K562 (cell line): ENCODE measurements around the gene SP6. TPM values are rescaled to one million over a fixed set of nuclear protein-coding genes. Genes with fewer than 3 reads are reported as not detected.

Source experiments
- CBX5 ChIP-seq: IDR thresholded peaks from 2 replicates; pipeline ENCODE4 v1.6.1; 2014; ENCODE audit warnings: low read depth, borderline replicate concordance
- HNRNPUL1 ChIP-seq: fragments of 200-400 bp; formaldehyde crosslinking; IDR thresholded peaks from 2 replicates; pipeline ENCODE4 v1.6.1; 2017; ENCODE audit warnings: low read length
- ZBTB40 ChIP-seq, 2 experiments: fragments of 450-650 bp in 1 of 2; sonication (generic) in 1 of 2; formaldehyde crosslinking in 1 of 2; IDR thresholded peaks; 2 replicates each; pipeline versions ENCODE4 v1.7.1 to v1.9.0; 2016 to 2022; ENCODE audit warnings: inconsistent platforms in 1 of 2, mild to moderate bottlenecking in 1 of 2, missing genetic modification reagents in 1 of 2
- ZNF23 ChIP-seq: fragments of 250-450 bp; sonication (Bioruptor Pico); IDR thresholded peaks from 2 replicates; pipeline ENCODE4 v1.4.0; 2020; ENCODE audit warnings: mild to moderate bottlenecking
- polyA plus RNA-seq, 8 experiments: library from polyadenylated mRNA; depleted of rRNA in 4 of 8; stranded (reverse) in 5 of 8; unstranded in 3 of 8; fragments of >200 nt; fragmentation: Nextera tagmentation in 2 of 8; fragmentation: Illumina TruSeq in 1 of 8; extraction: Ambion mirVana in 2 of 8; extraction: Trizol in 1 of 8; gene quantifications; 2 replicates each; pipeline versions ENCODE4 v1.2.1 to v1.2.3, GENCODE V29; 2011 to 2014; ENCODE audit warnings: inconsistent platforms in 1 of 8, missing spikeins in 1 of 8
- total RNA-seq, 7 experiments: library from RNA; depleted of rRNA in 6 of 7; stranded (reverse); fragments of >200 nt in 6 of 7; fragmentation: Illumina TruSeq in 2 of 7; extraction: Trizol in 2 of 7; gene quantifications; 2 replicates each; pipeline versions ENCODE4 v1.2.1 to v1.2.3, GENCODE V29; 2011 to 2021; ENCODE audit warnings: low replicate concordance in 1 of 7

Gene SP6
- total and polyA plus RNA-seq, 9 of the 15 experiments (the other 6 are each of a cell fraction or from before 2014, with no cell fraction given), result 0.11 to 7.9 (median 2.2) TPM

DNA sequence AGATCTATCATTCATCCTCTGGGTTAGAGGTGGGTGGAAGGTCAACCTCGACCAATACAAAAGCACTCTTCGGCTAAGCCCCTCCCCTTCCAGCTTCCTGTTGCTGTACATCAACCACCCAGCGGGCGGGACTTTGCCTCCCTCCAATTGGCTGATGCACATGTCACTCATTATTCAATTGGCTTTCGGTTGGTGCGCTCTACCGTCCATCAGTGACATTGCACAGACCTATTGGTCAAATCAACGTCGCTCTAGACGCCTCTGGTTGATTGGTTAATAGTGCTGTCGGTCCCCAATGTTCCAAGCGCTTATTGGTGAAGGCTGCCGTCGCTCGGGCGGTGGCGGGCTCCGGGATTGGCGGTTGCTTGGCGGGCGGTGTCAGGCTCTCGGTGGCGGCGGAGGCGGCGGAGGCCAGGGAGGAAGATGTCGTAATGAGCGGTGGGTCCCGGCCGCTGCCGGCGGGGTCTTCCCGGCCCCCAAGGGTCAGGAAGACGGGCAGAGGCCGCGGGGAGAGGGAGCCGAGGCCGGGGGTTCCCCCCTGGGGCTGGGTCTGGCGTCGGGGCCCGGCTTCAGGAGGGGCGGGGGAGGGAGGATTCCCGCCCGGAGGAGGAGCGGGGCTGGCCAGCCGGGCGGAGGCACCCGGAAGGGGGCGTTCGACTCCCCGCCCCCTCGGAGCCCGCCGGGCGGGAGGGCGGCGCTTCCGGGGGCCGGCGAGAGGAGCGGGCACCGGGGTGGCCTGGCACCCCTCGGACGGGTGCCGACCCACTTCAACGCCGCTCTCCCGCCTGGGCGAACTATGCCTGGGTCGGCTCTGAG lies 45.1 kb upstream of the SP6 start, which contains the start of gene SP2 (continued):
- peak; percentile 97 for TF ChIP-seq ZBTB40 (IDR thresholded peaks at IDR 0.05)
- TF ChIP-seq ZBTB40 (CRISPR knock-in tag; IDR thresholded peaks at IDR 0.05), result no peak
- no peak for TF ChIP-seq HNRNPUL1
- no peak for TF ChIP-seq CBX5
- TF ChIP-seq ZNF23 (CRISPR knock-in tag), result no peak
